ENCODE results near the gene NOS1AP.

- TF ChIP-seq YY1 (IDR thresholded peaks at IDR 0.05; ENCODE audit: insufficient read depth, insufficient read length) = no peak
- TF ChIP-seq ZNF274 (IDR thresholded peaks at IDR 0.05; ENCODE audit: low read depth, low read length) = no peak
These were observed 90.0 kb downstream of the NOS1AP start for GRCh38 chr1:162159515-162159914.
